NCI-H128 (cell line): Measurements from ENCODE around the gene MRPL14.
"Not testable (repeated sequence)": the region's sequence is repeated elsewhere in the genome, so short reads cannot be mapped to it uniquely, and the experiment has no call there.

Experiments
- DNase-seq: peaks from one replicate; lab custom pipeline; 2025; ENCODE audit not compliant: unreplicated experiment; lab: John Stamatoyannopoulos, UW

MRPL14 gene

DNA sequence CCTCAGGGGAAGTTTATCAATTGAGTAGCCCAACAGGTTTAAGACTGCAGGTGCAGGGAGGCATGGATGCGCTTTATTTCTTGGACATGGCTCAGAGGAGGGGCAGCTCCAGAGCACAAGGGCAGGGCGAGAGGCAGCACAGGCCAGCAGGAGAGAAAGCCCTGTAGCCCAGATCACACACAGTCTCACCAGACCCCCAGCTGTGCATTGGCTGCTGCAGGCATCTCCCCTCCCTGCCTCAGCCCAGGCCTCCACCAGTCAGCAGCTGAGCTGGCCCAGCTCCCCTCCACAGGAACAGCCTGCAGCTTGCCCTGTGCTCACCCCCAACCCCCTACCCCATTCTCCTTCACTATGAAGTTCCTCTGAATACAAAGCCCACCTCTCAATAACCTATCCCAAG is 24.7 kb downstream of the MRPL14 start:
- DNase-seq, result no peak

DNA sequence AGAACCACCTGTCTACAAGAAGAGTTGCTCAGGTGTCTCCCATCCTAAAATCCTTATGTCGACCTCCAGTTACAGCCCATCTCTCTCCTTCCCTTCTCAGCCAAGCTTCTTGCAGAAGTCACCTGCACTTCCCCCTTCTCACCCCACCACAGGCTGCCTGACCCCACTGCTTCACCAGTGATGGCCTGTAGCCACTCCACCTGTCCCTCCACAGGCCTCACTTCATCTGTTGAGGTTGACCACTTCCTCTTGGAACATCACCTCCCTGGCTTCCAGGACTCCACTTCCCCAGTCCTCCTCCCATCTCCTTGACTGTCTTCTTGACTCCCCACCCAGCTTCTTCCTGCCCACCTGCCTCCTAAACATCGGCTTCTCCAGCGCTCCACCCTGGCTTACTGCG is 25.4 kb downstream of the MRPL14 start:
- DNase-seq, result no peak

DNA sequence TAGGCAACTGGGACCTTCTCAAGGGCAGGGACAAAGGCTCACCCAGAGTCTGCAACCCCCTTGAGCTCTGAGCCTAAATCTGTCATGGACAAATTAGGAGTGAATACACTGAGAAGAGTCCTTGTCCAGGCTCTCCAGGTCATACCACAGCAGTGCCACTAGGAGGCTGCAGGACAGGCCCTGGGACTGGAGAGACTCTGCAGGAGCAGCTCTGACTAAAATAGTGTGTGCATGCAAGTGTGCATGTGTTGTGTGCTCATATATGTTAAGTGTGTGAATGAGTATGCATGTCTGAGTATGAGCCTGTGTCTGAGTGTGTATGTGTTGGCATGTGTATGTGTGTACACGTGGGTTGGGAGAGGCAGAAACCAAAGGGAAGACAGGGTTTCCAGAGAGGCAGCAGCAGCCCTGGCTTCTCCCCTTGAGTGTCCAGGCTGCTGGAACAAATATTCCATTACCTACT is 27.1 kb downstream of the MRPL14 start:
- DNase-seq, result no peak

- DNase-seq, result no peak
These were observed 28.1 kb downstream of the MRPL14 start for GRCh38 chr6:44099192-44099591.

DNA sequence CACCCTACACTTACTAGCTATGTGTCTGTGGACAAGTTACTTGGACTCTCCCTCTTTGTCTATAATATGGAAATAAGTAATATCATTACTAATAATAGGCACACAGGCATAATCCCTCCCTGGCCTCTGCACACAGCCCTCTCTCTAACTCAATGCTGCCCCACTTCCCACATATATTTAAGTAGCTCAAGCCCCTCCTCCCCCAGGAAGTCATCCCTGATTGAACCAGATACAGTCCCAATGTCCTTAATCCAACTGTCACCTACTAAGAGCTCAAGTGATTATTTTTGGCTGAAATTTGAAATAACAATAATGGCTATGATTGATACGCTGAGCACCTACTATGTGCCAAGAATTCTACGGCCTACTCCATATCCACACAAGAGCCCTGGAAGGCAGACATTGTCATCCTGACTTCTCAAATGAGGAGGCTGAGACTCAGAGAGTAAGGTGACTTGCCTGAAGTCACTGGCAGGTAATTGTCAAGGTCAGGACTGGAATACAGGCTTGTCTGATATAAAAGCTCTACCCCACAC is 29.4 kb downstream of the MRPL14 start:
- DNase-seq, result no peak

GRCh38 chr6:44096612-44097011 is 30.6 kb downstream of the MRPL14 start:
- DNase-seq, result peak; percentile 49

GRCh38 chr6:44095243-44095623 is 32.0 kb downstream of the MRPL14 start:
- DNase-seq, result not testable (repeated sequence)

DNA sequence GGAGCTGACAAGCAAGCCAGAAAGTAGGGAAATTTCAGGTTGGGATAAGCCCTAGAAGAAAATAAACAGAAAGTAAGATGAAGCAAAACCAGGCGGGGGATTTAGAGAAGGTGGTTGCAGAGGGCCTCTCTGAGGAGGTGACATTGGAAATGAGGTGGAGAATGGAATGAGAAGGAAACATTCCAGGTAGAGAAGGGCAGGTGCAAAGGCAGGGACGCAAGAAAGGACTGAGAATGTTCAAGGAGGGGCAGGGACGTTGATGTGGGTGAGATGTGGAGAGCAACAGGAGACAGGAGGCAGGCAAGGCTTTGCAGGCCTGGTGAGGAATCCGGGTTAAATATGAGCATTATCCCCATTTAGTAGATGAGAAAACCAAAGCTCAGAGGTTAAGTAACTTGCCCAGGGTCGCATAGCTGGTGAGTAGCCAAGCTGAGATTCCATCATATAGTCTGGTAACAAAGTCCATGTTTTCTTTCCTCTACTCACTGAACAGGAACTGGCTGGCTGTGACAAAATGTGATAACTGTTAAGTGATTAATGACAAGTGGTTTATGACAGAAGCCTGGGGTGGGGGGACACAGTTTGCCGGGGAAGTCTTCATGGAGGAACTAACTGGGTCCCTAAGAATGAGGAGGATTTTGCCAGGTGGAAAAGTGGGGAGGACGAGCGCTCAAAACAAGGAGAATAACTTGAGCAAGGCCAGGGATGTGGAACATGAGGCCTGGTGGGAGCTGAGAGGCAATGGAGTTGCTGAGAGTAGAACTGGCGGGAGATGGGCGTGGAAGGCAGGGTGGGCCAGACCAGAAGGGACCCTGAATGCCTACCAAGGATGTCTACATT is 32.6 kb downstream of the MRPL14 start:
- no peak for DNase-seq

DNA sequence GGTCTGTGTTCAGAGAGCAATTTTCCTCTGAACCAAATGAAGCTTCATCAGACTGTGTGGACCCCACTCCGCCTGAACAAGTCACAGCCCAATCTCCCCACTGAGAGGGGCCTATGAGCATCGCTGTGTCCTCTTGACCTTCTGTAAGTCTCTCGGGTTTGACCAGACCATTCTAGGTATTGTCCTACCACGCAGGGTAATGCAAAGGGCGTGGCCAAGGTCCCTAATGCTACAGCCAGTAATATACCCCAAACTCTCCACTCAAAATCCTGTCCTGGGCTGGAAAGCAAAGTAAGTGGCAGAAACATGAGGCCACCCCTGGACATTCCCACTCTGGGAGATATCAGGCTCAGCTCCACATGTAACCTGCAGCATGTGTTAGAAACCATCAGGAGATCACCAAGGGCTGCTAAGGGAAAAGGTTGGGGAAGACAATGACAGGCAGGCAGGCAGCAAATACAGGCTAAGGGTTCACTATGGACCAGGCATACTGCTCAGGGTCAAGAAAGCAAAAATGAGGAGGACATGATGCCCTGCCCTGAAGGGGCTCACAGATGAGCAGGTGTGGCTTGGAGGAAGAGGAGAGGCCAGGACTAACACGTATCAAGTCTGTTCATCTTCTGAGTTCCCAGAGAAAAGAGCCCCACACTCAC is 33.4 kb downstream of the MRPL14 start:
- DNase-seq, result no peak

GRCh38 chr6:44093066-44093465 is 34.2 kb downstream of the MRPL14 start:
- no peak for DNase-seq

- DNase-seq, result no peak
These were observed 35.0 kb downstream of the MRPL14 start for GRCh38 chr6:44091981-44092884.

DNA sequence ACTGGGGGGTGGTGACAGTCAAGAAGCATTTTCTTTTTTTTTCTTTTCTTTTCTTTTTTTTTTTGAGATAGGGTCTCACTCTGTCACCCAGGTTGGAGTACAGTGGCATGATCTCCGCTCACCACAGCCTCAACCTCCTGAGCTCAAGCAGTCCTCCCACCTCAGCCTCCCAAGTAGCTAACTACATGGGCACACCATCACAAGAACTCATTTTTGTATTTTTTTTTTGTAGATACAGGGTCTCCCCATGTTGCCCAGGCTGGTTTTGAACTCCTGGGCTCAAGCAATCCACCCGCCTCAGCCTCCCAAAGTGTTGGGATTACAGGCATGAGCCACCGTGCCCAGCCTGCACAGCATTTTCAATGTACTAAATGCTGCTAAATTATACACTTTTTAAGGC is 35.9 kb downstream of the MRPL14 start:
- DNase-seq, result not testable (repeated sequence)

DNA sequence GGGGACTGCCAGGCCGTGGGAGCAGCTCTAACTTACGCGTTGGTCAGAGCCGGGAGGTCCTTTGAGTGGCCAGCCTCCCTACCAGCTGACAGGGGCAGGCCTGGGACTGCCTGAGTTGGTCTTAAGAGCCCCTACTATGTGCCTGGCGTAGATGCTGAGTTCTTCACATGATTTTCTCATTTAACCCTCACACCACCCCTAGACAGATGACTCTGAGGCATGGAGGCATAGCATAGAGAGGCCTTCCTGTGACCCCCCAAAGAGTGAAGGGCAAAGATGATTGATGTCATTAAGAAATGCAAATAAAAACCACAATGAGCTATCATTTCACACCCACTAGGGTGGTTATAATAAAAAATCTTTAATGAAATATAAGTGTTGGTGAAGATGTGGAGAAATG is 36.8 kb downstream of the MRPL14 start:
- DNase-seq, result no peak

DNA sequence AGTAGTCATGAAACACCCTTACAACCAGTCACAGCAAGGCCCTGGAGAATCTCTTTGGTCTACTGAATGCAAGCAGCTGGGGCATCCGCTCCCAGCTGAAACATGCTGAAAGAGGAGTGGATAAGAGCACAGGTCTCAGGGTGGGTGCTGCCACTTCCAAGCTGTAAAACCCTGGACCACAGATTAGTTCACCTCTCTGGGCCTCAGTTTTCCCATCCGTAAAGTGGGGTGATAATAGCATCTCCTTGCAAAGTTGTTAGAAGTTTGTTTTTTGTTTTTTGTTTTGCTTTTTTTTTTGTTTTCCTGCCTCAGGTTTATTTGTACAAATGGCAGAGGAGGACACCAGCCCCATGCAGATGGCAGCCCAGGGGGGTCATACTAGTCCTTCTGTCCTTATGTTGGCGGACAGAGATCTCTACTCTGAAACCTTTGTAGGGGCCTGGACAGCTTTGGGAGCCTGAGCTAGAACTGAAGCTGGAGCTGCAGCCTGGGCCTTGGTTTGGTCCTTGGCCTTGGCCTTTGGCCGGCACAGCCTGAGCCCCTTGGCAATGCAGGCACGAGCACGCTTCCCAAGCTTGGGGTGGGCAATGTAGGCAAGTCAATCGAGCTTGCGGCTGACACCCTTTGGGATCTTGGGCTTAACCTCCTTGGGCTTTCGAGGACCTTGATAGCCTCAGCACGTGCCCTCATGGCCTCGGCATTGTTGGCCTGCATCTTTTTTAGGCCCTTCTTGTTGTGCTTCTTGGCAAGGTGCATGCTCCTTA is 38.2 kb downstream of the MRPL14 start:
- no peak for DNase-seq

GRCh38 chr6:44087623-44088022 is 39.6 kb downstream of the MRPL14 start:
- DNase-seq, result no peak

DNA sequence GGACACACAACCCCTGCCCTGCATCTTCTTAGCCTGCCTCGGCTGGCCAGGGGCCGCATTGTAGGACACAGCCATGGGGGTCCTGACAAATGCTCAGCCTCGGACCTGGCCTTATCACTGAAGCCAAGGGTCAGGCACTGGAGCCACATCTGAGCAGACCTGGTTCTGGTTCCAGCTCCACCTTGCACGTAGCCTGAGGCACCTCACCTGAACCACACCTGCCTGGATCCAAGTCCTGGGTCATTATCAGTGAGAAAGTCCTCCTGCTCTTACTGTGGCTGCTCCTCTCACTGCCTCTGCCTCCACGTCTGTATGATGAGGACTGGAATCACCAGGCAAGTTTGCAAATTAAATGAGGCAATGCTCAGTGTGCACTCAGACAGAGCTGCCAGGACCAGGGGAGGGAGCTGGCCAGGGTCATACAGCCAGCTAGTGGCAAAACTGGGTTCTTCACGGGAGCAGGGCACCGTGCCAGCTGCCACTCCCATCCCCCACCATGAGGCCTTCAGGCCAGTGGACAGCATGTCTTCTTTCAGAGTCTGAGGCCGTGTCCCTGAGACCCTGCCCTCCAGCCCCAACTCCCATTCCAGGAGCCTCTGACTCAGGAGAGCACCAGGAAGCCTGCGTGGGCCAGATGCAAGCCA is 40.2 kb downstream of the MRPL14 start:
- DNase-seq, result no peak

DNA sequence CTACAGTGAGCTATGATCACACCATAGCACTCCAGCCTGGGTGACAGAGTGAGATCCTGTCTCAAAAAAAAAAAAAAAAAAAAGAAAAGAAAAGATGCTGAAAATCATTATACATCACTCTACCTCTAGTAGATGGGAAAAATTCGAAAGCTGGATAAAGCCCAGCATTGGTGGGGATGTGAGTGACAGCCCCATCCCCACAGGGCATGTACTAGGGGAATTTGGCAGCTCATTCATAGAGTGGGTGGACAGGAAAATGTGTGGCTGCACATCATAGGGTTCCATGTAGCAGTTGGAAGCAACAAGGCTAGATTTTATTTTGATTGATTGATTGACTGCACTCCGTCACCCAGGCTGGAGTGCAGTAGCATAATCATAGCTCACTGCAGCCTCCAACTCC is 42.0 kb downstream of the MRPL14 start:
- no peak for DNase-seq

DNA sequence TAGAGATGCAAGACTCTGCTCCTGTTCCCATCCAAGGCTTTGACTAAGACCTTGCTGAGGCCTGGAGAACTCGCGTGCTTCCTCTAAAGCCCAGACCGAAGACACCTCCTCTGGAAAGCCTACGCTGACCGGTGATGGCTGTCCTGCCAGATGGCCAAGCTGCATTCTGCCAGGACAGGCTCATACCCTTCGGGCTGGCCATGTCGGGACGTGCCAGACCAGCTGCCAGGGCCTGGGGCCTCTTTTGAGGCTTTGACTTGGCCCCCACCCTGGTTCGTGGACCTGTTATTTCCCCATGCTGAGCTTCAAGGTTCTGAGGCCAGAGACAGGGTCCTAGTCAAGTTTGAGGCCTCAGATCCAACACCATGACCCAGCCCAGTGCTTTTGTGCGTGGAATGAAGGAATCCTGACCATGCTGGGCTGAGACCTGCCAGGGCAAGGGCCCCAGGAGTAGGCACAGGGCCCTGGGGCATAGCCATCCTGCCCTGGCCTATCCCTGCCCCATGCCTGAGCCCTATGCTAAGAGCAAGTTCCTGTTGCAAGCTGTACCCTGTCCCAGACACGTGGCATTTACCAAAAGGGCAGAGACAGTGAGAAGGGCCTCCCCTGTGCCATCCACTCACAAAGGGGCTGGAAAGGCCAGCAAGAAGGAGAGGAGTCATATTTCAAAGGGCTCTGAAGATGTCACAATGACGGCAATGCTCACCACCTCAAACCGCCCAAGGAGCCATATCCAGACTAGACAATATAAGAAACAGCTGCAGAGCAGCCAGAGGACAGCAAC is 42.8 kb downstream of the MRPL14 start:
- DNase-seq, result no peak

DNA sequence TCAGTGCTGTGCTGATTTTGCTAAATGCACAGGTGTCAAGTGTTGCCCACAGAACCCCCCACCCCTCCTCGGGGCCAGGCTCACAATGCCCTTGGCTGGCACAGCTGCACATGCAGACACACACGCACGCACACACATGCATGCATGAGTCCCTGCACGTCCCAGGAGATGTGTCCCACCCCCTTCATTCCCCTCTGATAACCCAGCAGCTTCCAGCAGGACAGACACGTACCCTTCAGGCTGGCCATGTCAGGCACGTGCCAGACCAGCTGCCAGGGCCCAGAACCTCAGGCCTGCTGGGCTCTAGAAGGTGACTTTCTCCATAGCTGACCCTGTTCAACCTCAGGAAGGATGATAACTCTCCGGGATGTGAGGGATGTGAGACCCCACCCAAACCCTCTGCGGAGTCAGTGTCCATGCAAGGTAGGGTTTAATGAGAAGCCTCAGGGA is 44.4 kb downstream of the MRPL14 start:
- no peak for DNase-seq
